CD4-positive, alpha-beta T cell treated with Interleukin-6 for 4 hours (primary cell): ENCODE data around the gene ARSD.
"Not testable (repeated sequence)": the region's sequence is repeated elsewhere in the genome, so short reads cannot be mapped to it uniquely, and the experiment has no call there.

Experiments used
- DNase-seq: peaks from one replicate; pipeline ENCODE4 v3.0.0-alpha.2; 2020; ENCODE audit warnings: mixed read lengths

ARSD gene

GRCh38 chrX:2933125-2933900 lies 4.2 kb upstream of the ARSD start:
- no peak for DNase-seq

DNA sequence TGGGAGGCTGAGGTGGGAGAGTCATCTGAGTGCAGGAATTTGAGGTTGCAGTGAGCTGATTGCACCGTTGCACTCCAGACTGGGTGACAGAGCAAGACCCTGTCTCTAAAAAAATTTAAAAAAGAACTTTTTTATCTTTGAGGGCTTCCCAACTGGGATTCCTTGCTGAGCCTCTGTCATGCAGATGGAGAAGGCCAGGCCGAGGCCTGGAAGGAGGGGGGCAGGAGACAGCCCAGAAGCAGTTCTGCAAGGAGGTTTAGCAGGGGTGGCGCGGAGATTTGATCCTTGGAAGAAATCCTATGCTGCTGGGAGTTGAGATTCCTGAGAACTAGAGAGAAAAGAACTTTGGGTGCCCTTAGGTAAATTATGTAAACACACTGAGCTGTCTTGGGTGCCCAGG lies 2.5 kb upstream of the ARSD start:
- no peak for DNase-seq

- no peak for DNase-seq
Measured at GRCh38 chrX:2931155-2931554, 2.0 kb upstream of the ARSD start.

DNA sequence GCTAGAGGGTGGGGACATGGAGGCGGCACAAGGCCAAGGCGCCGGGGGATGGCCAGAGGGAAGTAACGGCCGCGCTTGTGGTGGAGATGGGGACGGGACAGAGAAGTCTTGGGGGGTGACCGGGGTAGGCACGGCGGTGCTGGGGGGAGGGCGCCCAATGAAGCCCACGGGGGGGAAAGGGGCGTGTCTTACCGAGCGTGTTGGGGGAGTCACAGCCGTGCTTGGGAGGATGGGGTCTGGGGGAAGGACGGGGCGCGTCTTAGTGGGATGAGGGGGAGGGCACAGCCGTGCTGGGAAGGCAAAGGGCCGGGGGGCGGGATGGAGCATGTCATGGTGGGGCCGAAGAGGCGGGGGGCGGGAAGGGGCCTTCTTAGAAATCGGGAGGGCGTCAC lies 952 bp downstream of the ARSD start:
- peak; percentile 2 for DNase-seq

- no peak for DNase-seq
Measured at GRCh38 chrX:2926664-2927275, 2.4 kb downstream of the ARSD start.

DNA sequence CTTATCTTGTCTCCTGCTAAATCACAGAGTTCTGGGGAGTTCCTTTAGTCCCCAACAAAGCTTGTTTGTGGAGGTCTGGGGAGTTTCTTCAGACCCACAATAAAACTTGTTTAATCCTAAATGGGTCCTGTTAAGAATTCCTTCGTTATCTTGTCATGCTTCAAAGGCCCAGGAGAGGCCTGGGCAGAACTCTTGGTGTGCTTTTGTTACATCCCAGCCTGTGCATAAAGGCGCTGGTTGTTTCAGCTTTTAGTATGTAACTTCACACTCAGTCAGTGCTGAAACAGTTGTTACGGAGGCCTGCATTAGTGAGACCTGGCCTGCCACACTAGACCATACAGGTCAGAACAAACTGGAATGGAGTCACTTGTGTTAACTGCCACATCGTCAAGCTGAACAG lies 2.9 kb downstream of the ARSD start:
- not testable (repeated sequence) for DNase-seq

- DNase-seq = no peak
Measured at GRCh38 chrX:2924151-2924550, 5.0 kb downstream of the ARSD start.

DNA sequence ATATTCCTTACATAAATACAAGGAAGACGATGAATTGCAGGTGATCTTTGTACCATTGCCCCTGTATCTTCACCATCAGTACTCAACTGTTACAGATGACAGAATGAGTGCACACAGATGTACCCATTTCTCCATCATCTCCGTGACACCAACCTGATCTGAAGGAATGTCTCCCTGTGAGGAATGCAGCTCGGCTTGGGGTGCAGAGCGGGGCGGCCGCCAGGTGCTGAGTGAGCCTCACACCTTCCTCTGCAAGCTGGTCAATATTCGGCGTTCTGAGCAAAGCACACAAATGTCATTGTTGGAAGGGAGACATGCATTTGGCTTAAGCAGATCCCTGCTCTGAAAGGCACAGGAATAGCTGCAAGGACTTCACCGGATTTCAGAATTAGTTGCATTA lies 7.4 kb downstream of the ARSD start:
- no peak for DNase-seq

- no peak for DNase-seq
Measured at GRCh38 chrX:2921193-2921592, 7.9 kb downstream of the ARSD start.

GRCh38 chrX:2917767-2918166 lies 11.4 kb downstream of the ARSD start:
- DNase-seq = no peak

GRCh38 chrX:2913118-2913517 lies 16.0 kb downstream of the ARSD start:
- DNase-seq = no peak

DNA sequence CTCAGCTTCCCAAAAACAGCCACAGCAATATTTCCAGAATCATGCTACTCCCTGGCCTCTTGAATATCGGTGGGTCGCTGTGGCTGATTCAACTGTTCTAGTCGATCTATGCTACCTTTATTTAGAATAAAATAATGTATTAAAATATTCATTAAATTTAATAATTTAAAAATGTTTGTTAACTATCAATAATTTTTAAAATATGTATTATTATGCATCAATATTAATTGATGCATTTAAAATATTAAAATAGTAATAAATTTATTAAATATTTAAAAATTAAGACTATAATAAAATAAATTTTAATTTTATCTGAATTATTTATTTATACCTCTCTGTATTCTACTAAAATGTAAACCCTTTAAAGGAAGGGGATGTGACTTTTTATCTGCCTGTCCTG lies 19.0 kb downstream of the ARSD start:
- no peak for DNase-seq

DNA sequence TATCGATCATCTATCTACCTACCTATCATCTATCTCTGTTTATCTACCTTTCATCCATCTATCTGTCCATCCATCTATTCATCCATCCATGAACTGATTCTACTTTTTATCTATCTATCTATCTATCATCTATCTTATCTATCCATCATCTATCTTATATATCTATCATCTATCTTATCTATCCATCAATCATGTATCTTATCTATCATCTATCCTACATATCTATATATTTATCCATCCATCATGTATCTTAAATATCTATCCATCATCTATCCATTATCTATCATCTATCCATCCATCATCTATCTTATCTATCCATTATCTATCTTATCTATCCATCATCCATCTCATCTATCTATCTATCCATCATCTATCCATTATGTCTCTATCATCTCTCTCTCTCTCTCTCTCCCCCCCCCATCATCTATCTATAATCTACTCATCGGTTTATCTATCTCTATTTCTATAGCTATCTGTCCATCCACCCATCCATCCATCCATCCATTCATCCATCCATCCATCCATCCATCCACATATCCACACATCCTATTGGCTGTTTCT lies 20.9 kb downstream of the ARSD start:
- no peak for DNase-seq

DNA sequence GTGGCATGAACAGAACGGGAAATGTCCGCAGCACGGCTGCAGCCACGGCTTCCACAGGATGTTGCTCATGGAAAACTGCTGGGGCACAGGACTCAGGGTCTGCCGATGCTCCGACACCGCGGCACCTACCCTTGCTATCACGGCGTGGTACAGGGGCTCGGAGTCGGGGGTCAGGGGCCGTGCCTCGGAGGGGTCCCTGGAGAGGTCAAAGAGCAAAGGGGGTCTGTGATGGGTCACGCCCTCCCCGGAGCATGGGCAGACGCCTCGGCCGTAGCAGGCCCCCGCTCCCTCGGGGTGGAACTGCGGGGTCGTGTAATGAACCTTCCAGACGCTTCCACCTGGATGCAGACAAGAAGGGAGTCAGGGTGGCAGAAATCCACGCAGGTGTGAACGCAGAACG lies 21.8 kb downstream of the ARSD start:
- no peak for DNase-seq

DNA sequence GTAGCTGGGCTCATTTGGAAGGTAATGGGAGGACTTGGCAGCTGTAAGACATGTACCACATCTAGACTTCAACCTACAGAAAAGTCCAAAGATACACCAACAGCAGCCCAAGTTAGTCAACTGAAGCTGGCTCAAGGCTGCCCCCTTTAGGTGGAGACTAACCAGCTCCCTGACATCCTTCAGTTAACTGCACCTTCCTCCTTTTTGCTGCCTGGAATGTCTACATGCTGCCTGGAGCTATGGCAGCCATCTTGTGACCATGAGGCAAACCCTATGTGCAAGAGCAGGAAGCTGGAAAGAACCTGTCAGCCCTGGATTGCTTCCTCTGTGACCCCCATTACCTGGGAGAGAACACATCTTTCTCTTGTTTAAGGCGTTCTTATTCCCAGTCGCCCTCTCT lies 25.8 kb downstream of the ARSD start:
- no peak for DNase-seq

DNA sequence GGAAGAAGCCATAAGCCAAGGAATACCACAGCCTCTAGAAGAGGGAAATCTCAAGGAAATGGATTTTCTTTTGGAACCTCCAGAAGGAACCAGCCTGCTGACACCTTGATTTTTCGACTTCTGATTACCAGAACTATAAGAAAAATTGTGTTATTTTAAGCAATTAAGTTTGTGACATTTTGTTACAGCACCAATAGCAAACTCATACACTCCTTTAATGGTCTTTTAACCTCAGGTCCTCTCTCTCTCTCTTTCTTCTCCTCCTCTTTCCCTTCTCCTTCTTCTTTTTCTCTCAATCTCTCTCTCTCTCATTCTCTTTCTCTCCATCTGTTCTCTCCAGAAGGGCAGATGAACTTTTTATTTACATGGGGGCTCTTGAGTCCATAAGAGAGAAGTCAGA lies 26.3 kb downstream of the ARSD start:
- no peak for DNase-seq

- DNase-seq = no peak
Measured at GRCh38 chrX:2901367-2902036, 27.6 kb downstream of the ARSD start.

DNA sequence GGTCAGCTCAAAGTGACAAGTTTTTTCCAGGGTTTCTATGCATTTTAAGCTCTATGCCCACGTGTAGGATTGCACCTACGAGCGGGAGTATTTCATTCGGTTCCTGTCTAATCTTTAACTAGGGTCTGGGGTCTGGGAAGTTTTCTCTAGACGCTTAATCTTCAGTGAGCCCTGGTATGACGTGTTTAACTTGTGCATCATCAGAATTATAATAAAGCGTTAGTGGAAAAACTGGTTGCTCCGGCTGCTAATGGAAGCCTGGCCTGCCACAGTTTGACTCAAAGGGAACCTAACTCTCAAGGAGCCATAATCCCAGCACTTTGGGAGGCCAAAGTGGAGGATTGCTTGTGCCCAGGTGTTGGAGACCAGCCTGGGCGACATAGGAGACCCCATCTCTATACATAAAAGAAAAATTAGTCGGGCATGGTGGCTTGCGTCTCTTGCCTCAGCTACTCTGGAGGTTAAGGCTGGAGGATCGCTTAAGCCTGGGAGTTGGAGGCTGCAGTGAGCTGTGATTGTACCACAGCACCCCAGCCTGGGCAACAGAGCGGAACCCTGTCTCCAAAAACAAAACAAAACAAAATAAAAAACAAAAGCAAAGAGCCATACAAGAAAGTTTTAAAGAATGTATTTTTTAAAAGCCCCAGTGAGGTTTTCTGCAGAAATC lies 30.2 kb downstream of the ARSD start:
- no peak for DNase-seq

GRCh38 chrX:2897690-2898623 lies 31.2 kb downstream of the ARSD start:
- not testable (repeated sequence) for DNase-seq

- no peak for DNase-seq
Measured at GRCh38 chrX:2897311-2897689, 31.8 kb downstream of the ARSD start.

- DNase-seq = no peak
Measured at GRCh38 chrX:2894885-2895292, 34.2 kb downstream of the ARSD start.

DNA sequence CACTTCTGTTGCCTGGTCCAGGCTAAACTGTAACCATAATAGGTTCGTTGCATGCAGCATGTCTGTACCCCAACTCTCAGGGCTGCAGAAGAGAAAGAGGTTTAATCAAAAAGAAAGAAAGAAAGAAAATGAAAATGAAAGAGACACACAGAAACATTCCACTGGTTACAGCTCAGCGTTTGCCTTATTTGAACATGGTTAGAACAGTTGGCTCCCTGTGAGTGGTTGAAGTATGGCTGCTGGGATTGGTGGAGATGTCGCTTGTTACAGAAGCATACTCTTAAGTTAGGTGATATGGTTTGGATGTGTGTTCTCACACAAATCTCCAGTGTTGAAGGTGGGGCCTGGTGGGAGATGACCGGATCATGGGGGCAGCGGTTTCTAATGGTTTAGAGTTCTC lies 36.3 kb downstream of the ARSD start:
- no peak for DNase-seq
